Activated gamma-delta T cell (primary cell): ENCODE measurements around the gene DAPK2.
"Not testable (repeated sequence)": the region's sequence is repeated elsewhere in the genome, so short reads cannot be mapped to it uniquely, and the experiment has no call there.

Source experiments
- DNase-seq: peaks from one replicate; lab custom pipeline; 2025; lab: John Stamatoyannopoulos, UW

The DAPK2 gene

GRCh38 chr15:63972801-63973200 is 73.5 kb downstream of the DAPK2 start:
- DNase-seq, result no peak

GRCh38 chr15:63971904-63972303 is 74.4 kb downstream of the DAPK2 start:
- no peak for DNase-seq

- DNase-seq, result no peak
Measured at GRCh38 chr15:63971427-63971805, 74.9 kb downstream of the DAPK2 start.

GRCh38 chr15:63970621-63971426 is 75.5 kb downstream of the DAPK2 start:
- DNase-seq, result no peak

GRCh38 chr15:63969652-63970421 is 76.4 kb downstream of the DAPK2 start:
- DNase-seq, result no peak

GRCh38 chr15:63968700-63969099 is 77.6 kb downstream of the DAPK2 start:
- DNase-seq, result no peak

- DNase-seq, result no peak
Measured at GRCh38 chr15:63968122-63968524, 78.2 kb downstream of the DAPK2 start.

- no peak for DNase-seq
Measured at GRCh38 chr15:63967616-63968015, 78.7 kb downstream of the DAPK2 start.

GRCh38 chr15:63962947-63963721 is 83.2 kb downstream of the DAPK2 start:
- not testable (repeated sequence) for DNase-seq

GRCh38 chr15:63953524-63953923 is 92.8 kb downstream of the DAPK2 start:
- no peak for DNase-seq

GRCh38 chr15:63950911-63951481 is 95.3 kb downstream of the DAPK2 start:
- no peak for DNase-seq

- no peak for DNase-seq
Measured at GRCh38 chr15:63948971-63949370, 97.3 kb downstream of the DAPK2 start.

- DNase-seq, result no peak
Measured at GRCh38 chr15:63948436-63948835, 97.8 kb downstream of the DAPK2 start.

GRCh38 chr15:63947228-63947627 is 99.1 kb downstream of the DAPK2 start:
- no peak for DNase-seq

- no peak for DNase-seq
Measured at GRCh38 chr15:63946524-63947065, 99.7 kb downstream of the DAPK2 start.

- DNase-seq, result no peak
Measured at GRCh38 chr15:63945838-63946298, 100.4 kb downstream of the DAPK2 start.

- no peak for DNase-seq
Measured at GRCh38 chr15:63945007-63945788, 101.1 kb downstream of the DAPK2 start.

GRCh38 chr15:63944681-63944955 is 101.7 kb downstream of the DAPK2 start:
- DNase-seq, result no peak

GRCh38 chr15:63943829-63944680 is 102.2 kb downstream of the DAPK2 start:
- DNase-seq, result no peak
